ENCODE measurements around the gene EFS.

Gene EFS

GRCh38 chr14:23324455-23324846 lies 40.5 kb downstream of the EFS start:
- Mint-ChIP-seq H3K4me3 (no peak overlapping the region), H3K27ac (no peak overlapping the region), H3K9me3 (peaks cover 9% of the 10 kb centered on the region)

GRCh38 chr14:23323838-23324454 lies 41.0 kb downstream of the EFS start:
- Mint-ChIP-seq H3K9me3 (peaks cover 10% of the 10 kb centered on the region), H3K4me3 (no peak overlapping the region), H3K36me3 (ENCODE audit: low read depth) (peaks cover 38% of the 10 kb centered on the region), H3K4me1 (ENCODE audit: low read depth) (peaks cover 33% of the 10 kb centered on the region), H3K27ac (no peak overlapping the region), H3K27me3 (ENCODE audit: low read depth) (no peaks in the 10 kb centered on the region)

More at GRCh38 chr14:23324455-23324846, 40.5 kb downstream of the EFS start:
- peaks cover 37% of the 10 kb centered on the region for H3K36me3 Mint-ChIP-seq (ENCODE audit: low read depth)
- no peaks in the 10 kb centered on the region for H3K27me3 Mint-ChIP-seq (ENCODE audit: low read depth)
- H3K4me1 Mint-ChIP-seq (ENCODE audit: low read depth) = peaks cover 33% of the 10 kb centered on the region

GRCh38 chr14:23322568-23323517 lies 42.1 kb downstream of the EFS start:
- H3K36me3 Mint-ChIP-seq (ENCODE audit: low read depth) = peaks cover 38% of the 10 kb centered on the region

GRCh38 chr14:23321572-23322547 lies 43.1 kb downstream of the EFS start:
- peak overlapping the region; percentile 86 for H3K4me3 Mint-ChIP-seq
- peaks cover 30% of the 10 kb centered on the region for H3K4me1 Mint-ChIP-seq (ENCODE audit: low read depth)
- peaks cover 10% of the 10 kb centered on the region for H3K9me3 Mint-ChIP-seq
- H3K36me3 Mint-ChIP-seq (ENCODE audit: low read depth) = peaks cover 38% of the 10 kb centered on the region
- H3K27ac Mint-ChIP-seq = peak overlapping the region; percentile 82
- H3K27me3 Mint-ChIP-seq (ENCODE audit: low read depth) = no peaks in the 10 kb centered on the region

More at GRCh38 chr14:23322568-23323517, 42.1 kb downstream of the EFS start:
- H3K27ac Mint-ChIP-seq = peak overlapping the region; percentile 82
- peaks cover 31% of the 10 kb centered on the region for H3K4me1 Mint-ChIP-seq (ENCODE audit: low read depth)
- H3K9me3 Mint-ChIP-seq = peaks cover 10% of the 10 kb centered on the region
- no peaks in the 10 kb centered on the region for H3K27me3 Mint-ChIP-seq (ENCODE audit: low read depth)
- H3K4me3 Mint-ChIP-seq = peak overlapping the region; percentile 86

- peak within 1 kb of the TSS; percentile 86 for H3K4me3 Mint-ChIP-seq
- peak within 1 kb of the TSS; percentile 97 for H3K27ac Mint-ChIP-seq
- peaks cover 30% of the 10 kb centered on the region for H3K4me1 Mint-ChIP-seq (ENCODE audit: low read depth)
- peaks cover 10% of the 10 kb centered on the region for H3K9me3 Mint-ChIP-seq
- H3K36me3 Mint-ChIP-seq (ENCODE audit: low read depth) = peaks cover 35% of the 10 kb centered on the region
- no peaks in the 10 kb centered on the region for H3K27me3 Mint-ChIP-seq (ENCODE audit: low read depth)
Measured at GRCh38 chr14:23320584-23321571, 44.1 kb downstream of the EFS start, which contains the start of gene PABPN1. TSS of gene PABPN1 (plus strand) at chr14:23321457. CDS start at chr14:23321470, 13 bp downstream.

- H3K27ac Mint-ChIP-seq = peak overlapping the region; percentile 97
- H3K4me3 Mint-ChIP-seq = peak overlapping the region; percentile 85
- peaks cover 32% of the 10 kb centered on the region for H3K36me3 Mint-ChIP-seq (ENCODE audit: low read depth)
- H3K9me3 Mint-ChIP-seq = peaks cover 10% of the 10 kb centered on the region
- no peaks in the 10 kb centered on the region for H3K27me3 Mint-ChIP-seq (ENCODE audit: low read depth)
- peaks cover 30% of the 10 kb centered on the region for H3K4me1 Mint-ChIP-seq (ENCODE audit: low read depth)
Measured at GRCh38 chr14:23319746-23320583, 45.0 kb downstream of the EFS start.

GRCh38 chr14:23316300-23316699 lies 48.7 kb downstream of the EFS start:
- H3K9me3 Mint-ChIP-seq = peaks cover 10% of the 10 kb centered on the region

GRCh38 chr14:23310546-23310945 lies 54.4 kb downstream of the EFS start:
- no peaks in the 10 kb centered on the region for H3K9me3 Mint-ChIP-seq
- peaks cover 14% of the 10 kb centered on the region for H3K27me3 Mint-ChIP-seq (ENCODE audit: low read depth)
- no peak overlapping the region for H3K4me3 Mint-ChIP-seq
- H3K27ac Mint-ChIP-seq = no peak overlapping the region
- peaks cover 3% of the 10 kb centered on the region for H3K36me3 Mint-ChIP-seq (ENCODE audit: low read depth)
- peaks cover 16% of the 10 kb centered on the region for H3K4me1 Mint-ChIP-seq (ENCODE audit: low read depth)

More at GRCh38 chr14:23316300-23316699, 48.7 kb downstream of the EFS start:
- H3K36me3 Mint-ChIP-seq (ENCODE audit: low read depth) = peaks cover 10% of the 10 kb centered on the region
- peaks cover 7% of the 10 kb centered on the region for H3K27me3 Mint-ChIP-seq (ENCODE audit: low read depth)
- H3K4me3 Mint-ChIP-seq = no peak overlapping the region
- H3K27ac Mint-ChIP-seq = no peak overlapping the region
- peaks cover 15% of the 10 kb centered on the region for H3K4me1 Mint-ChIP-seq (ENCODE audit: low read depth)

GRCh38 chr14:23308721-23309445 lies 56.1 kb downstream of the EFS start:
- no peak overlapping the region for H3K27ac Mint-ChIP-seq

GRCh38 chr14:23307687-23308644 lies 57.0 kb downstream of the EFS start:
- Mint-ChIP-seq H3K36me3 (ENCODE audit: low read depth) (peaks cover 3% of the 10 kb centered on the region), H3K27me3 (ENCODE audit: low read depth) (peaks cover 14% of the 10 kb centered on the region), H3K27ac (no peak overlapping the region), H3K4me1 (ENCODE audit: low read depth) (peaks cover 19% of the 10 kb centered on the region), H3K4me3 (no peak overlapping the region), H3K9me3 (no peaks in the 10 kb centered on the region)

More at GRCh38 chr14:23308721-23309445, 56.1 kb downstream of the EFS start:
- Mint-ChIP-seq H3K36me3 (ENCODE audit: low read depth) (peaks cover 3% of the 10 kb centered on the region), H3K4me1 (ENCODE audit: low read depth) (peaks cover 16% of the 10 kb centered on the region), H3K4me3 (no peak overlapping the region), H3K9me3 (no peaks in the 10 kb centered on the region), H3K27me3 (ENCODE audit: low read depth) (peaks cover 14% of the 10 kb centered on the region)

GRCh38 chr14:23307146-23307530 lies 57.8 kb downstream of the EFS start:
- Mint-ChIP-seq H3K36me3 (ENCODE audit: low read depth) (peaks cover 3% of the 10 kb centered on the region), H3K9me3 (no peaks in the 10 kb centered on the region), H3K27ac (peak overlapping the region; percentile 47), H3K4me3 (peak overlapping the region; percentile 76), H3K4me1 (ENCODE audit: low read depth) (peaks cover 21% of the 10 kb centered on the region), H3K27me3 (ENCODE audit: low read depth) (peaks cover 8% of the 10 kb centered on the region)

All from T-helper 1 cell treated with Interleukin-12 subunit alpha and Interleukin-12 subunit beta and Interleukin-4 antibody, amounts not matched to agents 30 μg/mL and 1 μg/mL, for 36 hours (primary cell).